ENCODE results near the gene PPIL6. TPM values are rescaled to one million over a fixed set of nuclear protein-coding genes. Genes with fewer than 3 reads are reported as not detected.

The PPIL6 gene
- total RNA-seq, 4 donors from 2014 or later = 1.7 to 7.9 (median 3.2) TPM

DNA sequence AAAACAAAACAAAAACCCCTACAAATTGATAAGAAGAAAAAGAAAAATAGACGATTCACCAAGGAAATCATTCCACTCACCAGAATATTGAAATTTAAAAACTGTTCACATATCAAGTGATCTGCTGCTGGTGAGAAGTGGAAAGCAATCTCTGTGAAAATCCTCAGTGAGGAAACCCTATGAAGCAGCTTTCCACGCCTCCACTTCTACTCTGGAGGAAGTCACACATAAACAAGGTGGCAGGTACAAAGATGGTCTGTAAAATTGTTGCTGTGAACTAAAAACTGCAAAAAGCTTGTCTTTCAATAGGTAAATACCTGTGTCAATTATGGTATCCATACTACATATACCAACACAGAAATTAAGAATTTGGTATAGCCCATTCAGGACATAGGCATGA lies 76.7 kb downstream of the PPIL6 start:
- peaks cover 3% of the 10 kb centered on the region for H3K4me1 ChIP-seq
- WGBS = 96% methylated on average over 2 of the region's 2 CpGs

DNA sequence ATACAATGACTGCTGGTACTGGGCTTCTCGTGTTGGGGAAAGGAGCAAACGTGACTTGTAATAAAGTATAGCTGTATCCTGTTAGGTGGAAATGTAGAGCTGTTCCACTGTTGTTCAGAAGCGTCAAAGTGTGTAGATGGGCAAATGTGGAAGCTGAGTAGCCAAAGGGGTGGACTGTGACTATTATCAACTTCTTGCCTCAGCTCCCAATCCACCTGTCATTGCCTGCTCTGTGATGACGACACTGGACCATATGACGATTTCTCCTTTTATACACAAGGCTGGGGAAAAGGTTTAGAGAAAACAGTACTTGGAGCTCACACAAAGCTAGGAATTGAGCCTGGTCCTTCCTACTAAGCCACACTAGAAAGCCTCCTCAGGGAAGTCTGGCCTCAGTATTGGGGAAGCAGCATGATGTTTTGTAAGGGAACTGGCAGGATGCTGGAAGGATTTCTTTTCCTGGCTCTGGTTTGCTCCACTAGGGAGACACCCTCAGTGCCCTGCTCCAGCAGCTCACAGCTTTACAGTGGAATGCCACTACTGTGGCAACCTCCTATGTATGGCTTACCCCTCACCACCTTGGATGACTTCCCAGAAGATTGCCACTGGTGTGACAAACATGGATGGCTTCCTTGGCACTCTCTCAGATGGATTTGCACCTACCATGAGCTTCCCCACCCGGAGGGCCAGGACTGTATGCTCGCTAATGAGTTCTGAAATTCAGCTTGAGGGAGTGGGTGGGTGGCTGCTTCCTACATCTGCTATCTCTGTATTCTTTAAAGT lies 78.1 kb downstream of the PPIL6 start:
- TF ChIP-seq POLR2AphosphoS5 (IDR thresholded peaks at IDR 0.05) (no peak), EP300 (IDR thresholded peaks at IDR 0.05) (no peak), POLR2A (IDR thresholded peaks at IDR 0.05) (no peak), CTCF (IDR thresholded peaks at IDR 0.05) (no peak)
- no peak for DNase-seq (ENCODE audit: low spot score in 2 of 2)
- no peaks in the 10 kb centered on the region for H3K9me3 ChIP-seq
- peaks cover 3% of the 10 kb centered on the region for H3K4me1 ChIP-seq
- H3K36me3 ChIP-seq = peaks cover 75% of the 10 kb centered on the region
- no peak overlapping the region for H3K27ac ChIP-seq
- no peak overlapping the region for H3K4me3 ChIP-seq
- H3K27me3 ChIP-seq = no peaks in the 10 kb centered on the region
- 99% methylated on average over 7 of the region's 7 CpGs for WGBS

More for the DNA sequence above, 76.7 kb downstream of the PPIL6 start:
- no peak for DNase-seq (ENCODE audit: low spot score in 2 of 2)
- TF ChIP-seq POLR2AphosphoS5 (IDR thresholded peaks at IDR 0.05) = no peak
- TF ChIP-seq POLR2A (IDR thresholded peaks at IDR 0.05) = no peak
- TF ChIP-seq CTCF (IDR thresholded peaks at IDR 0.05) = no peak
- no peak for TF ChIP-seq EP300 (IDR thresholded peaks at IDR 0.05)
- H3K27me3 ChIP-seq = no peaks in the 10 kb centered on the region
- H3K27ac ChIP-seq = no peak overlapping the region
- no peak overlapping the region for H3K4me3 ChIP-seq
- H3K36me3 ChIP-seq = peaks cover 80% of the 10 kb centered on the region
- H3K9me3 ChIP-seq = no peaks in the 10 kb centered on the region

GRCh38 chr6:109360791-109361190 lies 79.6 kb downstream of the PPIL6 start:
- DNase-seq (ENCODE audit: low spot score in 2 of 2) = no peak
- Histone ChIP-seq H3K9me3 (peaks cover 12% of the 10 kb centered on the region), H3K27me3 (no peaks in the 10 kb centered on the region), H3K4me3 (no peak overlapping the region), H3K27ac (no peak overlapping the region), H3K36me3 (peaks cover 79% of the 10 kb centered on the region), H3K4me1 (peaks cover 3% of the 10 kb centered on the region)
- TF ChIP-seq POLR2AphosphoS5 (IDR thresholded peaks at IDR 0.05) (no peak), CTCF (IDR thresholded peaks at IDR 0.05) (no peak), EP300 (IDR thresholded peaks at IDR 0.05) (no peak), POLR2A (IDR thresholded peaks at IDR 0.05) (no peak)

DNA sequence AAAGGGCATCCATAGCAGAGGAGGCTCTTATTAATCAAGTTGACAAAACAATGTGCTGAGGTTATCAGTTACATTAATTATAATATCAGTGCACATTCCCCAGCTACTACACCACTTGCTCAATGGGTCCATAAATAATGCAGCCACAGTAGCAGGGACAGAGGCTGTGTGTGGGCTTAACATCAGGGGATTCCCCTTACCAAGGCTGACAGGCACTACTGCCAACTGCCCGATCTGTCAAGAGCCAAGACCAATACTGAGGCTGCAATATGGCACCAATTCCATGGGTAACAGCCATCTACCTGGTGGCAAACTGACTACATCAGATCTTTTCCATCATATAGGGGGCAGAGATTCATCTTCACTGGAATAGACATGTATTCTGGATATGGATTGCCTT lies 80.1 kb downstream of the PPIL6 start:
- DNase-seq (ENCODE audit: low spot score in 2 of 2) = no peak
- Histone ChIP-seq H3K9me3 (peaks cover 12% of the 10 kb centered on the region), H3K4me3 (no peak overlapping the region), H3K27me3 (no peaks in the 10 kb centered on the region), H3K27ac (no peak overlapping the region), H3K4me1 (peaks cover 3% of the 10 kb centered on the region), H3K36me3 (peaks cover 78% of the 10 kb centered on the region)
- no peak for TF ChIP-seq POLR2A (IDR thresholded peaks at IDR 0.05)
- no peak for TF ChIP-seq POLR2AphosphoS5 (IDR thresholded peaks at IDR 0.05)
- no peak for TF ChIP-seq EP300 (IDR thresholded peaks at IDR 0.05)
- TF ChIP-seq CTCF (IDR thresholded peaks at IDR 0.05) = no peak
- WGBS = 89% methylated on average over 1 of the region's 1 CpG

DNA sequence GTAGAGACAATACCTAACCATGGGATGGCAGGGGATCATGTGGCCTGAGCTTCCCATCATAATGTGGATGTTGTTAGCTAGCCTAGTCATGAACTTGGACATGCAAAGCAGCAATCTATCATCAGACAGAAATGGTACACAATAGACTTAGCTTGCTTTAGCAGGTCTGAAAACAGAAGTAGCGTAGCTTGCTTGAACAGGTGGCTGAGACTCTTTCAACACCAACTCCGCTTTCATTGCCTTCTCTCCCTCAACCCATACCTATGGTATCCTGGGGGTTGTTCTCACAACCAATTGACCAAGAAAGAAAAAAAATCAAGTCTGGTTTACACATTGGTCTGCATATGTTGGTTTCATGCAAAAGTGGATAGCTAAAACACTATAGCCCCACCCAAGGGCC lies 81.2 kb downstream of the PPIL6 start:
- peaks cover 3% of the 10 kb centered on the region for H3K4me1 ChIP-seq
- DNase-seq (ENCODE audit: low spot score in 2 of 2) = no peak
- peaks cover 12% of the 10 kb centered on the region for H3K9me3 ChIP-seq
- no peaks in the 10 kb centered on the region for H3K27me3 ChIP-seq
- peaks cover 69% of the 10 kb centered on the region for H3K36me3 ChIP-seq
- no peak overlapping the region for H3K4me3 ChIP-seq
- TF ChIP-seq CTCF (IDR thresholded peaks at IDR 0.05) (no peak), POLR2A (IDR thresholded peaks at IDR 0.05) (no peak), EP300 (IDR thresholded peaks at IDR 0.05) (no peak), POLR2AphosphoS5 (IDR thresholded peaks at IDR 0.05) (no peak)
- WGBS = 90% methylated on average over 2 of the region's 2 CpGs
- H3K27ac ChIP-seq = no peak overlapping the region

All from suprapubic skin (tissue), 4 donors.